ENCODE results near the gene TTC31.
"Not testable (repeated sequence)": the region's sequence is repeated elsewhere in the genome, so short reads cannot be mapped to it uniquely, and the experiment has no call there.

The TTC31 gene

DNA sequence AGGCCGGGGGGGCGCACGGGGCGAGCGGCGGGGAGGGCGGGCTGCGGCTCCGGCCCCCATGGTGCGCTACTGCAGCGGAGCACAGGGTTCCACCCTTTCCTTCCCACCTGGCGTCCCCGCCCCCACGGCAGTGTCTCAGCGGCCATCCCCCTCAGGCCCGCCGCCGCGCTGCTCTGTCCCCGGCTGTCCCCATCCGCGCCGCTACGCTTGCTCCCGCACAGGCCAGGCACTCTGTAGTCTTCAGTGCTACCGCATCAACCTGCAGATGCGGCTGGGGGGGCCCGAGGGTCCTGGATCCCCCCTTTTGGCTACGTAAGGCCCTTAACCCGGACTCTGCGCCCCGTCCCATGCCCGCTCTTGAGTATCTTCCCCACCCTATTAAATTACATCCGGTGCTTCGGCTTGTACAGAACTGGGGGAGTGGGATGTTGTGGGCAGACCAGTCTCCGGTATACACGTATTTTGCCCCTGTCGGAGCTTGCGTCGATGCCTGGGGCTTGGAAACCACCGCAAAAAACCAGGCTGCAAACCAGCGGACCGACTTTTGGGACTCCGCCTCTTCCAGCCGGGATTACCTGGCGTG lies 25.2 kb upstream of the TTC31 start:
- DNase-seq = peak; percentile 82

DNA sequence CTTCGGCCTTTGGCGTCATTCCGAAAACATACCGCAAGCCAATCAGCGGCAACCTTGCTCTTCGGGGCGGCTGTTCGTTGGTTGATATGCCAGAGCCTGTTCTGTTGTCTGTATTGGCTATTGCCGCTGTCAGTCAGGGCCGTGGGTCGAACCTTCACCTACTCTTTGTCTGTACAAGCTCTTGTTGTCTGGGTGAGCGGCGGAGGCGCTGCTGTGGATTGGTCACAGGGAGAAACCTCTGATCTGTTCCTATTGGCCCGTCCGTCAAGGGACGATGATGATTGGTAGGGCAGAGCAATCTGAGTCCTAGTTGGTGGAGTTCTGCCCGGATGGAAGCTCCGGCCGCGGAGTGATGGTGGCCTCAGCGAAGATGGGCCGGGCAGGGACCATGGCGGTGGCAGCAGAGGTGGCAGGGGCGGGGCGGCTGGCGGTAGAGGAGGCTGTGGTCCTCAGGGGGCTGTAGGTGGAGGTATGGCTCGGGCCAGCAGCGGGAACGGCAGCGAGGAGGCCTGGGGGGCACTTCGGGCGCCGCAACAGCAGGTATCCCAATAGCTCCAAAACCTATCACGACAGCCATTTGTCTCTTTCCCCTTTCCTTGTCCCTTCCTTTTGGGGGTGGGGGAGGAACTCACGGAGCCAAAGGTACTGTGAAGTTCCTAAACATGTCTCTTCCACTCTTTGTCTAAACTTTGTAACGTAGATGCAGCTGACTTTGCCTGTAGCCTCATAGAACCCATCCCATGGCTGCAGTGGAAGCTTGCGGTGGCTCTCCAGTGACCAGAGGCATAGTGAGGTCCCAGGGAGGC lies 24.5 kb upstream of the TTC31 start, which contains the start of gene WBP1:
Gene WBP1 (plus strand): TSS at position 307 of the 806 bp plus-strand sequence. CDS start 165 bp downstream, at position 472.
- peak; percentile 99 for DNase-seq

DNA sequence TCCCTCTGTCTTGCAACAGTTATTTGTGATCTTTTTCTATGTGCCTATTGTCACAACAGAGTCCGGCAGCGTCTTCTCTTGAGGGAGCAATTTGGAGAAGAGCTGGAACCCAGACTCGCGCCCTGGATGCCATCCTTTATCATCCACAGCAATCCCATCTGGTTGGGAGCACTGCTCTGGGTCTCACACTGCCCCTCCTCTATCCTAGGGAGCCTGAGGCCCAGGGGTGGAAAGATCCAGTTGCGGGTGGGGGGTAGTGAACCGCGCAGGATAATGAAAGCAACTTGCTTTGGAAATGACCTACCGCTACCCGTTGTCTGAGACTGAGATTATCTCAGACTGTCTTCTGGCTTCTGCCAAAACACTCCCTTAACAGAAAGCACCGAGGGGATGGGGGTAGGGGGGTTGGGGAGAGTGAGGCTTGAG lies 23.9 kb upstream of the TTC31 start:
- DNase-seq = no peak

DNA sequence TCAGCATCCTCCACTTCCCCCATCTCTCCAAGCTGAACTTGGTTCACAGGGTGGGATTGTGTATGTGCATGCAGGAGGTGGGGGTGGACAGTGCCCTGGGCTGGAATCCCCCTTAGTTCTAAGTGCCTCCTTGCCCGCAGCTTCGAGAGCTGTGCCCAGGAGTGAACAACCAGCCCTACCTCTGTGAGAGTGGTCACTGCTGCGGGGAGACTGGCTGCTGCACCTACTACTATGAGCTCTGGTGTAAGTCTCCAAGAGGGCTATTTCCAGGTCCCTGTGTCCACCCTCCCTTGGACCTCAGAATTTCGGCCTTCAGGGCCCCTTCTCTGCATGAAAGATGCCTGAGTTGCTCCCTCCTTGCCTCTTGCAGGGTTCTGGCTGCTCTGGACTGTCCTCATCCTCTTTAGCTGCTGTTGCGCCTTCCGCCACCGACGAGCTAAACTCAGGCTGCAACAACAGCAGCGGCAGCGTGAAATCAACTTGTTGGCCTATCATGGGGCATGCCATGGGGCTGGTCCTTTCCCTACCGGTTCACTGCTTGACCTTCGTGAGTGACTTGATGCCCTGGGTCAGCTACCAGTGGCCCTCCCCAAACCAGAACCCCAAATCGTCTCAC lies 23.3 kb upstream of the TTC31 start:
- DNase-seq = not testable (repeated sequence)

DNA sequence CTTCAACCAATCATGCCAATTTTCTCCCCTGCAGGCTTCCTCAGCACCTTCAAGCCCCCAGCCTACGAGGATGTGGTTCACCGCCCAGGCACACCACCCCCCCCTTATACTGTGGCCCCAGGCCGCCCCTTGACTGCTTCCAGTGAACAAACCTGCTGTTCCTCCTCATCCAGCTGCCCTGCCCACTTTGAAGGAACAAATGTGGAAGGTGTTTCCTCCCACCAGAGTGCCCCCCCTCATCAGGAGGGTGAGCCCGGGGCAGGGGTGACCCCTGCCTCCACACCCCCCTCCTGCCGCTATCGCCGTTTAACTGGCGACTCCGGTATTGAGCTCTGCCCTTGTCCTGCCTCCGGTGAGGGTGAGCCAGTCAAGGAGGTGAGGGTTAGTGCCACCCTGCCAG lies 22.7 kb upstream of the TTC31 start:
- not testable (repeated sequence) for DNase-seq

DNA sequence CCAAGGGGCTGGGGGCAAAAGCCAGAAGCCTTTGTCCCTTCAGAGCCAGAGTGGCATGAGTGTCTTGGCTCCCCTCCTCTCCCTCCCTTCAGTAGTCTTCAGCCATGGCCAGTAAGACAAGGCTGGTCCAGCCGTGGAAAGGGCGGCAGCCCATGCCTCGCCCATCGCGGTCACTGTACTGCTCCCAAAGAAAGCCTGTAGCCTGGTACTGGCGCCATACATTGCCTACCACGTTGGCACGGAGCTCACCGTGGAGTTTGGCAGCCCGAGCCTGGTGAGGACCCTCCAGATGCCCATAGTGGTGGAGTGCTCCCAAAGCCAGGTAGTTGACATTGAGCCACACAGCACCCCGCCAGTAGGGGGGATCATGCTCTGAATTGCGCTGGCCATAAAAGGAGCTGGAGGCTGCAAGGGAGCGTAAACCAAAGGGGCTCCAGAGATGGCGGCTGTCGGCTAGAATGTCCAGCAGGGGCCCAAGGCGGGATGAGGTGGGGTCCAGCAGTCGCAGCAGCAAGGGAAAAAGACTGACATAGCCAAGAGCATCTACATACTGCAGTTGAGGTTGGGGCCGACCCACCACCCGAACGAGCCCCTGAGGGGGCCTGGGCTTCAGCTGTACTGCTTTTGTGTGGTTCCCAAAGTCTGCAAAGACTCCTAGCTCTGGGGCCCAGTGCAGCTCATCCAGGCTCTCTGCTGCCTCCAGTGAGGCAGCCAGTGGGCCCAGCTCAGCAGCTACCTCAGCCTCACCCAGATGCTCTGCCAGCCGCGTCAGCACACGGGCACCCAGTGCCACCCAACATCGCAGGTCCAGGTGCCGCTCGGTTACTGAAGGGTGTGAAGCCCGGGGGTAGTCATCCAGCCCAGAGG lies 21.5 kb upstream of the TTC31 start:
- DNase-seq = no peak

DNA sequence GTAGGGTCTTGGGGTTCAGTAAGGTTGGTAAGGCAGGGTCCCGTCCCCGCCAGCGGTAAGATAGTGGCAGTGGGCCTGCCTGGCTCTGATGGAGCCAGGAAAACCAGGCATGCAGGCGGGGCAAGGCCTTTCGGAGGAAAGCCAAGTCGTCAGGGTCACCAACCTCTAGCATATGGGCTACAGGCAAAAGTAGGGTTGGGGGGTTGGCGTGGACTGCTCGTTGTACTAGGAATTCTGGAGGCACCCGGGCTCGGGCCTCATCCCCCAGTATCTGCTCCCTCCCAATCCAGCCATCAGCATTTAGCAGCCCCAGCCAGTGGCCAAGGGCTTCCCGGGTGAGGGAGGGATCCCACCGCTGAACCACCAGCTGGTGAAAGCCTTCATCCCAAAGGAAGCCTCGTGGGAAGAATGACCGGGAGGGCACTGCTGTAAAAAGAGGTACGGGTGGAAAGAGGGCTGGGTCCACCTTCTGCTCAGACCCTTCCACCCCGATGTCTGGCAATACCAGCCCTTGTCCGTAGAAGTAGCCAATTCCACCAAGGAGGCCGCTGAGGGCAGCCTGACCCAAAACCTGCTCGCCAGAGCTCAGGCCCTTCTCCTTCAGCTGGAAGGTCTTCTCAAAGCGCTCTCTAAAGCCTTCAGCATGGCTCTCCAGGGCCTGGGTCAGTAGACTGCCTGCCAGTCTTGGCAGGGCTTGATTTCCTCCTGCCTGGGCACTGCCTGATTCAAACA lies 20.7 kb upstream of the TTC31 start:
- no peak for DNase-seq

DNA sequence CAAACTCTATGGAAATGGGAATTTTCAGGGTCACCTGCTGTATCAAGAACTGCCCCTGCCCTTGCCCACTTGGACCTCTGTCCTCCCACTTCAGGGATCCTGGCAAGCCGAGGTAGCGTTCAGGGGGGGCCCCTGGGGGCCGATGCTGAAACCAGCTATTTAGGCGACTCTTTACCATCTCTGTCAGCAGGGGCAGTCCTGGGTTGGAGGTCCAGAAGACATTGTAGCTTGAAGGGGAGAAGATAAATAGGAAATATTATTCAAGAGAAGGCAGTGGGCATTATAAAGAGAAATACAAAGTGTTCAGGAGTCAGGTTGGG lies 20.1 kb upstream of the TTC31 start:
- no peak for DNase-seq

DNA sequence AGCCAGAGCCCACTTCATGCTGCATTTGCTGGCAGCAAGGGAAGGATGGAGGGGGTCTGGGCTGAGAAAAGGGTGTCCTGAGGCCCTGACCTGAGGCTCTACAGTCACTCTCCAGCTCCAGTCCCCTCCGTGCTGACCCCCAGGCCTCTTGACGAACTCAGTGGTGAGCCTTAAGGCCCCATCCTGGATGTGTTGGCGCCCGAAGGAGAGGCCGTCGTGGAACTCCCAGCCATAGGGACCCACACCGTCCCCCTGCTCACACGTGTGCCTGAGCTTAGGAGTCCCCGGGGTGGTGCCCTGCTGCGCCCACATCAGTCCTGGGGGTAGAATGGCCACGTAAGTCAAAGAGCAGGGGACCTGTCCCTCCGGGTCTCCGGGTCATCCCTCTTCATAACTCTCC lies 18.5 kb upstream of the TTC31 start:
- no peak for DNase-seq

DNA sequence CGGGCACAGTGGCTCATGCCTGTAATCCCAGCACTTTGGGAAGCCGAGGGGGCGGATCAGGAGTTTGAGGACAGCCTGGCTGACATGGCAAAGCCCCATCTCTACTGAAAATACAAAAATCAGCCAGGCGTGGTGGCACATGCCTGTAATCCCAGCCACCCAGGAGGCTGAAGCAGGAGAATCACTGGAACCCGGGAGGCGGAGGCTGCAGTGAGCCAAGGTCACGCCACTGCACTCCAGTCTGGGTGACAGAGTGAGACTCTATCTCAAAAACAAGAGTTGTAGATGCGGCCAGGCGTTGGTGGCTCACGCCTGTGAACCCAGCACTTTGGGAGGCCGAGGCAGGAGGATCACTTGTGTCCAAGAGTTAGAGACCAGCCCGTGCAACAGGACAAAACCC lies 12.1 kb upstream of the TTC31 start:
- DNase-seq = not testable (repeated sequence)

DNA sequence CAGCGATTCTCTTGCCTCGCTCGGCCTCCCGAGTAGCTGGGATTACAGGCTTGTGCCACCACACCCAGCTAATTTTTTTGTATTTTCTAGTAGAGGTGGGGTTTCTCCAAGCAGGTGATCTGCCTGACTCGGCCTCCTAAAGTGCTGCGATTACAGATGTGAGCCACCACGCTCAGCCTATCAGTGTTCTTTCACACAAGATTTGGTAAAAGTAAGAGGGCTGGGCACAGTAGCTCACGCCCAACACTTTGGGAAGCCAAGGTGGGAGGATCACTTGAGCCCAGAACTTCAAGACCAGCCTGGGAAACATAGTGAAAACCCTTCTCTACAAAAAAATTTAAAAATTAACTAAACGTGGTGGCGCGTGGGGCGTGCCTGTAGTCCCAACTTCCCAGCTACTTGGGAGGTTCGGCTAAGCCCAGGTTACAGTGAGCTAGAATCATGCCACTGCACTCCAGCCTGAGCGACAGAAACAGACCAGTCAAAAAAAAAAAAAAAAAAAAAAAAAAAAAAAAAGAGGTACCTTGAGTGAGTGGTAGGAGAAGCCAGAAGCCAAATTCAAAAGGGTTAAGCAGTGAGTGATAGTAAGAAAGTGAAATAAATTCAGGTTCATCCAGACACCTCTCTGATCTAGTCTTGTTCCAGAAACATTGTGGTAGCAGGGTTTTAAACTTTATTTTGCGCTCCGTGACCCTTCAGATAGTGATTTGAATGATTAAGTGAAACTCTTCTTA lies 11.4 kb upstream of the TTC31 start:
- no peak for DNase-seq

DNA sequence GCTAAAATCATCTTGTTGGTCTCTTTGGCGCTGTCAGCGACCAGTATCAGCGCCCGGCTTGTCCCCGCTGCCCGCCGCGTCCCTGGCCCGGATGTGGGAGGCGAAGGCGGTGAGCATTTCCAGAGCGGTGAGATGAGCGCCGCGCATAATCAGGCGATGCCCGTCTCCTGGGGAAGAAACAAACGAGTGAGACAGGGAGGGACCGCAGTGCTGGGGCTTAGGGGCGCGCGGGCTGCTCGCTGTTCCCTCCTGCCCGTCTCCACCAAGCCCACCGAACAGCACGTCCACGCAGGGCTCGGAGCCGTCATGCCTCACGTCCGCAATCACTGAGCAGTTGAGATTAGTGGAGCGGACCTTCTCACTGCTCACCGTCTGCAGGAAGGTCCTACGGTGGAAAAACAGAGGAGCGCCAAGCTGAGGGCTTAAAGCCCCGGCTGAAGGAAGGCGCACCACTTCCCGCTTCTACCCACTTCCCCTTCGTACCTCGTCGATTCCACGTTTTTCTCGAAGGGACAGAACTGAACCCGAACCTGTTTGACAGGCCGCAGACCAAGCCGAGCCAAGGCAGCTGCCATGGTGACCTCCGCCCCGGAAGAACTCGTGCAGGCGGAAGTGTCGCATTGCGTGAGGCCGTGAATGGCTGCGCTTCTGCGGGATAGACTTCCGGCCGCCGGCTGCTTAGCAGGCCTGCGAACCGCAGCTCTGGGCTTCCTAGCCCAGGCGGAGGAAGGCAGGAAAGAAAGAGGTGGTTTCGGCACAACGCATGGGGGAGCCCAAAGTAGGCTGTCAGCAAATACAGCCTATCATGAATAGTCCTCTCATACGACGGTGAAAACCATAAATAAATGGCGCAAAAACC lies 10.6 kb upstream of the TTC31 start, which contains the start of gene MRPL53:
Gene MRPL53 (minus strand): TSS at position 595 of the 859 bp plus-strand sequence. CDS start 20 bp downstream, at position 575.
- peak; percentile 92 for DNase-seq

DNA sequence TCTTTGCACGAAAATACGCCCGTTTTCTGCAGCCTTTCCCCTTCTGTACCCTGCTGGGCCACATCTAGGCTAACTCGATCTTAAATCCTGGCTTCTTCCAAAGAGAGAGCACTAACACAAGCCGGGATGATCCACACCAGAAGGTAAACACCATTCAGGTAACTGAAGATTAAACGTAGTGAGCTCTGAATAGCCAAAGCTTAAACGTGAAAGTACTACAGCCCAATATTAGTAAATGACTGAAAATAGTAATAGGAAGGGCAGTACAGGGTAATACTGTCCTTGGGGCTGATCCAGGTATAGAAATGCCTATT lies 10.0 kb upstream of the TTC31 start:
- no peak for DNase-seq

DNA sequence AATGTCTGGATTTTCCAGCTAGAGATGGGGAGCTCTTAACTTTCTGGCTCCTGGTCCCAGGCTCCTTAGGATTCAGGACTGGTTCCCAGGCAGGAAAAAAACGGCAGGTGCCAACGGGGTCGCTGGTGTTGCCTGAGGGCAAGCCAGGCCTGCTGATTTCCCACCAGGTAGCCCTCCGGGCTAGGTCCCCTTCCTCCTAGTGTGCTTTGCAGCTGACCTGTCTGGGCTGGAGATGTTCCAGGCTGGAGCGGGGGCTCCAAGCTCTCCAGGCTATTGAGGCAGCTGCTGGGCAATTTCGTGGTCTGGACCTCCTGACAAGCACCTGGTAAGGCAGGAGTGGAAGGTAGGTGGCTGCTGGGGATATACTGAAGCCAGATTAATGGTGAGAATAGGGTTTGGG lies 8.4 kb upstream of the TTC31 start:
- DNase-seq = no peak

DNA sequence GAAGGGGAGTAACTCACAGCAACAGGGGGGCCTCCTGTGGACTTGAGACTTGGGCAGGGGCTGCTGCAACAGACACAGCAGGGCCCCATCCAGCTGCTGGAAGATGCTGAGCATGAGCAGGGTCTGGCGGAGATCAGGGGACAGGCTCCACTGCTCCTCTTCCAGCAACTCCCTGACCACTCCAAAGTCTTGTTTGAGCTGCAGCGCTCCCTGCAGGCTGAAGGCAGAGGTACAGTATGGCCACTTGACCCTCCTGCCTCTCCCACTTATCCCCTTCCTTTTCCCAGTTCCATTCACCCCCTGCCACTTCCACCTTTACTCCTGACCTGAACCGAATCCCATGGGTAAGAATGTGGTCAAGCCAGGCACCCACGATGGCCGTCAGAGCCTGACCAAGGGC lies 8.0 kb upstream of the TTC31 start:
- no peak for DNase-seq

DNA sequence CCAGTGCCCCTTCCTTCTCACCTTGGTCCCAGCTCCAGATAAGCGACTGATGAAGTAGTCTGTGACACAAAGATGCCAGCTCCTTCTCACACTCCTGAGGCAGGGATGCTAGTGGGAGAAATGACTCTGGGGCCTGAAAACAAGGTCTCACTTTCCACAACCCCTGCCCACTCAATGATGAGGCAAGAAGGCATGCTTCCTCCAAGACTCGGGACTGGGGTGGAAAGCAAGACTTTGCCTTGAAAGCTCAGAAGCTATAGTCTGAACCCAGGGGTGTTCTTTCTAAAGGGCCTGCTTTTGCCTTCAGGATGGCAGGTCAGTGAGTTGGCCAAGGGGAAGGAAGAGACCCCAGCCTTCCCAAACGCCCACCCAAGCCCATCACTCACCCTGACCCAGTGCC lies 1.4 kb upstream of the TTC31 start:
- DNase-seq = no peak

DNA sequence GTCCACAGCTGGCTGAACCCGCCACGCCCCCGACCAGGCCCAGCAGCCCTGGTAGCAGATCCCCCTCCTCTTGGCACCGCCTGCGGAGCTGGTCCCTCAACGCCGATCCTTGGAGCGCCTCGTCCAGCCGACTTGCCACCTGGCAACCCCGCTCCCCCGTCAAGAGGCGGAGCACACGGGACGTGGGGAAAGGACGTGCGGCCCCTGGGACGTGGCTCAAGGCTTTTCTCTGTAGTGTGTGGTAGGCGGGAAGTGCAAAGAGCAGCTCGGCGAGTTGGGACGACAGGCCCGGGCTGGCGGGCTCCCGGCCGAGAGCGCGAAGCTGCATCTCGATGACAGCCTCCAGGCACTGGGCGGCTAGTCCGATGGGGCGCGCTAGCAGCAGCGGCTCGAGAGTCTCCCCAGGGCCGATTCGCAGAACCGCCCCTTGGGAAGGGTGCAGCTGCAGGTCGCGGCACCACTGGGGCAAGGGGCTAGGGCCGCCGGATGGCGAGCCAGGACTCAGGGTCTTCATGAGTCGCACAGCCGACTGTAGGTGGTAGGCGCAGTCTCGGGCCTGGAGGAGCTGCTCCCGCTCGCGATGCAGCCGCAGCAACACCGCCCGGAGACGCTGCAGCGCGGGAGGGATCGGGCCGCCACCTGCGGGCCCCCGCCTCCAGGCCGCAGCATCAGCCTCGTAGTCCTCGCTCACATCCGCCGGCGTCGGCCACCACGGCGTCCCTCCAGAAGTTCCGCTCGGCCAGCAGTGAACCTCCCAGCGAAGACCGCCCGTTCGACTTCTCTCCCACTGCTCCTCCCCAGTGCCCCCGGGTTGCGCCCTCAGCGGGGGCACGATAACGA lies 700 bp upstream of the TTC31 start:
- peak; percentile 57 for DNase-seq

DNA sequence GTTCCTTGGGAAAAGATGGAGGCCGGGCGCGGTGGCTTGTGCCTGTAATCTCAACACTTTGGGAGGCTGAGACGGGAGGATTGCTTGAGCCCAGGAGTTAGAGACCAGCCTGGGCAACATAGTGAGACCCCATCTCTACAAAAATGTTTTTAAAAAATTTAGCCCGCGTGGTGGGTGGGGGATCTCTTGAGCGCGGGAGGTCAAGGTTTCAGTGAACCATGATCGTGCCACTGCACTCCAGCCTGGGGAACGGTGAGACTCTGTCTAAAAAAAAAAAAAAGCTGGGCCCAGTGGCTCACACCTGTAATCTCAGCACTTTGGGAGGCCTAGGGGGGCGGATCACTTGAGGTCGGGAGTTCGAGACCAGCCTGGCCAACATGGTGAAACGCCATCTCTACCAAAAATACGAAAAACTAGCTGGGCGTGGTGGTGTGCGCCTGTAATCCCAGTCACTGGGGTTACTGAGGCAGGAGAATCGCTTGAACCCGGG lies 839 bp downstream of the TTC31 start:
- not testable (repeated sequence) for DNase-seq

DNA sequence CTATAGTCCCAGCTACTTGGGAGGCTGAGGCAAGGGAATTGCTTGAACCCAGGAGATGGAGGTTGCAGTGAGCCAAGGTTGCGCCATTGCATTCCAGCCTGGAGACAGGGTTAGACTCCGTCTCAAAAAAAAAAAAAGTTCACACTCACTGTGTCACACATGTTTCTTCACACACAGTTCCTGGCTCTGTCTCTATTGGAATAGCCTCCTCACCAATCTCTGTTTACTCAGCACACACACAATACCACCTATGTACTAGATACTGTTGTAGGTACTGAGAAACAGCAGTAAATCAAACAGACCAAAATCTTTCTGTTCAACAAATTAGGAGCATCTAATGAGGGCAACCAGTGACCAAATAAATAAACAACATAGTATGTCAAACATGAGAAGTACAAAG lies 3.3 kb downstream of the TTC31 start:
- no peak for DNase-seq
